Parathyroid adenoma (tissue), 2 donors: ENCODE results near the gene LCP2.

Source experiments
- H2AFZ ChIP-seq: fragments of 300-600 bp; sonication (generic); one replicate; pipeline ENCODE4 v1.7.0; 2017; ENCODE audit warnings: antibody characterized with exemption, mild to moderate bottlenecking
- H3K27ac ChIP-seq: fragments of 300-600 bp; sonication (generic); one replicate; pipeline ENCODE4 v1.7.0; 2017
- H3K27me3 ChIP-seq: fragments of 300-600 bp; sonication (generic); one replicate; pipeline ENCODE4 v1.7.0; 2017; ENCODE audit warnings: low read length; ENCODE audit not compliant: control insufficient read depth, insufficient read depth
- H3K36me3 ChIP-seq: fragments of 300-600 bp; sonication (generic); one replicate; pipeline ENCODE4 v1.7.0; 2017; ENCODE audit warnings: low read length; ENCODE audit not compliant: control insufficient read depth, insufficient read depth
- H3K4me1 ChIP-seq: fragments of 300-600 bp; sonication (generic); one replicate; pipeline ENCODE4 v1.7.0; 2017; ENCODE audit warnings: control low read depth
- H3K4me2 ChIP-seq: fragments of 300-600 bp; sonication (generic); one replicate; pipeline ENCODE4 v1.7.0; 2017; ENCODE audit warnings: low read length
- H3K4me3 ChIP-seq: fragments of 300-600 bp; sonication (generic); one replicate; pipeline ENCODE4 v1.7.0; 2017; ENCODE audit warnings: low read depth, low read length
- H3K79me2 ChIP-seq: fragments of 300-600 bp; sonication (generic); one replicate; pipeline ENCODE4 v1.7.0; 2017; ENCODE audit warnings: control low read depth
- H3K9ac ChIP-seq: fragments of 300-600 bp; sonication (generic); one replicate; pipeline ENCODE4 v1.7.0; 2017; ENCODE audit warnings: mild to moderate bottlenecking
- H3K9me3 ChIP-seq: fragments of 300-600 bp; sonication (generic); one replicate; pipeline ENCODE4 v1.7.0; 2017; ENCODE audit warnings: low read length; ENCODE audit not compliant: control insufficient read depth
- TF ChIP-seq, protein P1 (sequence below): fragments of 300-600 bp; sonication (generic); IDR thresholded peaks from one replicate; pipeline ENCODE4 v1.7.0; 2017; ENCODE audit warnings: antibody characterized with exemption, mild to moderate bottlenecking
- donor health status: primary hyperparathyroidism.

LCP2 gene

DNA sequence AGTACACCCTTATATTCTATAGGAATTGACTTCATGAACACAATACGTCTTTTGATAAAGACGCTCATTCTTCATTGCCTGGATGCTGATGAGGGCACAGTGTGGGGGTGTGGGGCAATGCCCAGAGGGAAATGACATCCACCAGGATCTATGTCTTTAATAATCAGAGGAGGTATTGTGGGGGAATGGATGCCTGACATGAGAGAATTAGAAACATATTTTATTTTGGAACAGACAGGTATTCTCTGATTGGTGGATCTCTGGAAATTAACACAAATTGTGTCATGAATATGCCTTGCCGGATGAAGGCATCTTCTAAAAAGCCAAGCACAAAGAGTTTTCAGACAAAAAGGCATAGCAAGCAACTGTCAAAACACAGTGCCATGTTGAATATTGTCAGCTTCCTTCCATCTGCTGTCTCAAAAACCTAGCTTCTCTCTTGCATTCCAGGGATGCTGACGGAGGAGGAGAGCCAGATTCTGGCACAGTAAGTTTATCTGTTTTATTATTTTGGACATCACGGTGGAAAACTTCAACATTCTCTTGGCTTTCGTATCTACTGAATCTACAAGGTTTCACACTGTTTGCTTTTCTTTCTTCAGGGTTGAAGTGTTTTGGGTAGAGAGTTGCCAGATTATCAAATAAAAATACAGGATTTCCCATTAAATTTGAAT lies 68.7 kb downstream of the LCP2 start:
- Histone ChIP-seq H3K27me3 (no peaks in the 10 kb centered on the region), H3K9ac (no peak overlapping the region), H2AFZ (no peak overlapping the region), H3K4me2 (no peak overlapping the region), H3K4me1 (no peaks in the 10 kb centered on the region), H3K4me3 (no peak overlapping the region), H3K36me3 (no peaks in the 10 kb centered on the region), H3K27ac (no peak overlapping the region), H3K79me2 (no peaks in the 10 kb centered on the region), H3K9me3 (no peaks in the 10 kb centered on the region)
- TF ChIP-seq, protein P1, sequence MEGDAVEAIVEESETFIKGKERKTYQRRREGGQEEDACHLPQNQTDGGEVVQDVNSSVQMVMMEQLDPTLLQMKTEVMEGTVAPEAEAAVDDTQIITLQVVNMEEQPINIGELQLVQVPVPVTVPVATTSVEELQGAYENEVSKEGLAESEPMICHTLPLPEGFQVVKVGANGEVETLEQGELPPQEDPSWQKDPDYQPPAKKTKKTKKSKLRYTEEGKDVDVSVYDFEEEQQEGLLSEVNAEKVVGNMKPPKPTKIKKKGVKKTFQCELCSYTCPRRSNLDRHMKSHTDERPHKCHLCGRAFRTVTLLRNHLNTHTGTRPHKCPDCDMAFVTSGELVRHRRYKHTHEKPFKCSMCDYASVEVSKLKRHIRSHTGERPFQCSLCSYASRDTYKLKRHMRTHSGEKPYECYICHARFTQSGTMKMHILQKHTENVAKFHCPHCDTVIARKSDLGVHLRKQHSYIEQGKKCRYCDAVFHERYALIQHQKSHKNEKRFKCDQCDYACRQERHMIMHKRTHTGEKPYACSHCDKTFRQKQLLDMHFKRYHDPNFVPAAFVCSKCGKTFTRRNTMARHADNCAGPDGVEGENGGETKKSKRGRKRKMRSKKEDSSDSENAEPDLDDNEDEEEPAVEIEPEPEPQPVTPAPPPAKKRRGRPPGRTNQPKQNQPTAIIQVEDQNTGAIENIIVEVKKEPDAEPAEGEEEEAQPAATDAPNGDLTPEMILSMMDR = no peak

DNA sequence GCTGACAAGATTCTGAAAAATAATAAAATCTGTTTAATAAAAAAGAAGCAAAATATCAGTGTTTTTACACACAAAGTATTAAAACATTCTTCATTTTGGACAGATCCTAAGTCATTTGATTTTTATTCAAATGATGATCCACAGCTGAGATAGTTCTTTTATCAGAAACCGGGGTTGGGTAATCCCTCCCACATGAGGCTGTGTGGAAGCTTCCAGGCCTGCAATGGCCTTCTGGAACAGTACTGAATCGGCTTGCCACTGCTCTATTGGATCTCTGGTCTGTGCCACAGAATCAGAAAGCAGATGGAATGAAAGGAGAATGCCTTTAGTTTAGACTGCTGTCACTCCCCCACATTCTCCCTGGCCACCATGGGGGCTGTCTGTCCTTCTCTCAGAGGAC lies 70.9 kb downstream of the LCP2 start:
- H3K4me1 ChIP-seq = no peaks in the 10 kb centered on the region
- H2AFZ ChIP-seq = no peak overlapping the region
- no peaks in the 10 kb centered on the region for H3K9me3 ChIP-seq
- H3K79me2 ChIP-seq = no peaks in the 10 kb centered on the region
- TF ChIP-seq, protein P1 = no peak
- no peak overlapping the region for H3K27ac ChIP-seq
- H3K4me3 ChIP-seq = no peak overlapping the region
- no peaks in the 10 kb centered on the region for H3K27me3 ChIP-seq
- H3K9ac ChIP-seq = no peak overlapping the region
- no peaks in the 10 kb centered on the region for H3K36me3 ChIP-seq
- H3K4me2 ChIP-seq = no peak overlapping the region

DNA sequence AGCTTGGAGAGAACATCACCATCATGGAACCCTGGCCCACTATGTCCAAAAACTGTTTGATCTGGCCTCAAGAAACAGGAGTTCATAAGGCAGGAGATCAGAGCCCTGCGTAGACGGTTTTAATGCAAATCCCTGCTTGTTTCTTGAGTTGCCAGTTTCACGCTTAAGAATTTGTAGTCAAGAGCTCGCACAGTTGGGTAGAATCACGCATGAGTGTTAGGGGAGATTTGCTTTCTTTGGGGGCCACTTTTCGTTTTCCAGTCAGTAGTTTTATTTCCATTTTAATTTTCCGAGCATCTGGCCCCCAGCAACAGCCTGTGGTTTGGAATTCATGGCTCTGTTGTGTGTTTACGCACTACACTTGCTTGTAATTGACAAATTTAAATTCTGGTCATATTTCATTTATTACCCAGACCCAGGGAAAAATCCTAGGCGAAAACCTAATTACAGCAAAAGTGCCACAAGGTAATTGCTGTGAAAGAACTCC lies 71.4 kb downstream of the LCP2 start:
- Histone ChIP-seq H3K4me3 (no peak overlapping the region), H3K9ac (no peak overlapping the region), H2AFZ (no peak overlapping the region), H3K27ac (no peak overlapping the region), H3K27me3 (no peaks in the 10 kb centered on the region), H3K9me3 (no peaks in the 10 kb centered on the region), H3K36me3 (no peaks in the 10 kb centered on the region), H3K4me1 (no peaks in the 10 kb centered on the region), H3K4me2 (no peak overlapping the region), H3K79me2 (no peaks in the 10 kb centered on the region)
- TF ChIP-seq, protein P1 = no peak

DNA sequence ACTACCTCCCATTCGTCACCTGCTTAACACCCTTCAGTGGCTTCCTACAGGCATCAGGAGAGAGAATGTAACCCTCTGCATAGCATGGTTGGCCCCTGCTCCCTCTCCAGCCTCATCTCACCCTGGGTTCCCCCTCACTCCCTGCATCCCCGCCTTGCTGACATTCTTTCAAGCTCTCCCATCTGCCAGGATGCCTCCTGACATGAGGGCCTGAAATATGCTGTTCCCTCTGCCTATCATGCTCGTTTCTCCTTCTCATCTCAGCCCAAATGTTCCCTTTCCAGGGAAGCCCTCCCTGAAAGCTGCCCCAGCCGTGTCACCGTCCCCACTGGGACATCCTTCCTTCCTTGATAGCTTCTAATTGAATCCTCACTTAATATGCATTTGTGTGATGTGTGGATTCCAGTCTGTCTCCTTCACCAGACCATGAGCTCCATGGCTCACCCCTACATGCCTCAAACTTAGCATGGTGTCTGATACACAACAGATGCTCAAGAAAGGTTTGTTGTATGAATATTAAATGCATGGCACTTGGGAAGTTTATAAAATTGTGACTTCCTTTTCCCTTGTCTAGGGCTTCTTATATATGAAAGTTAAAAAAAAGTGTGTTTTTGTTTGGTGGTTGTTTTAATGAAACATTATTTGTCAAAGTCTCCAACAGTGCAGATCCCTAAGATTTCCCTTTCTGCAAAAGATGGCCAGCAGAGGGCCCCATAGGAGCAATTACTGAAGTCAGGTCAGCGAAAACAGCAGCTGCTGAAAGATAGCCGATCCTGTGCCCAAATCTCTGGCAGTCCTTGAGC lies 72.0 kb downstream of the LCP2 start:
- TF ChIP-seq, protein P1 = peak; percentile 76
- no peaks in the 10 kb centered on the region for H3K9me3 ChIP-seq
- H3K27ac ChIP-seq = no peak overlapping the region
- no peak overlapping the region for H2AFZ ChIP-seq
- no peak overlapping the region for H3K4me3 ChIP-seq
- no peaks in the 10 kb centered on the region for H3K27me3 ChIP-seq
- H3K4me1 ChIP-seq = no peaks in the 10 kb centered on the region
- H3K79me2 ChIP-seq = no peaks in the 10 kb centered on the region
- H3K9ac ChIP-seq = no peak overlapping the region
- no peak overlapping the region for H3K4me2 ChIP-seq
- no peaks in the 10 kb centered on the region for H3K36me3 ChIP-seq
